Measurements from ENCODE around the gene CARM1.

DNA sequence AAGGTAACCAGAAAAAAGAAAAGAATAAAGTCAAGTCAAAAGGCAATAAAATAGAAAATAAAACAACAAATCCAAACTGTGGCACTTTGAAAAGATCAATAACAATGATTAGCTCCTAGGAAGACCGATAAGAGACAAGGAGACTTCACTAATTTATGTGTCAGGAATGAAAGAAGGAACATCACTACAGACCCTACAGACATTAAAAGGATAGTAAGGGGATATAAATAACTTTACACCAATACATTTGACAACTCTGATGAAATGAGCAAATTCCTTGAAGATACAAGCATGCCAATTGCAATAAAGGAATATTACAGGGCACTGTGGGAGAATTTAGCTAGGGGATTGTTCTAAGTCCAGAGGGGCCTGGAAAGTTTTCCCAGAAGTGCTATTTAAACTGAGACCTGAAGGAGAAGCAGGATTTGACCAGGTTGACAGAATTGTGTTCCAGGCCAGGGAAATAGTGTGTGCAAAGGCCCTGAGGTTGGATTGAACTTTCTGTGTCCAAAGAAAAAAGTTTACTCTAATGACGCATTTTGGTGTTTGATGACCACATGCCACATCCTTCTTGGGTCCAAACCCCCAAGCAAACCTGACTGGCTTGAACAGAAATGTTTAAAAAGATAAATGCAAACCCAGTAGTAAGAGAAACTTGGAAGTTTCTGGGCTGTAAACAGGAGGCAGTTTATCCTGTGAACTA lies 24.7 kb upstream of the CARM1 start:
- TF ChIP-seq EZH2phosphoT487 (IDR thresholded peaks at IDR 0.05; ENCODE audit: low read length) (no peak), EZH2 (optimal IDR thresholded peaks at IDR 0.05; ENCODE audit: low read depth, low read length) (no peak)
- TF ChIP-seq, protein P1, sequence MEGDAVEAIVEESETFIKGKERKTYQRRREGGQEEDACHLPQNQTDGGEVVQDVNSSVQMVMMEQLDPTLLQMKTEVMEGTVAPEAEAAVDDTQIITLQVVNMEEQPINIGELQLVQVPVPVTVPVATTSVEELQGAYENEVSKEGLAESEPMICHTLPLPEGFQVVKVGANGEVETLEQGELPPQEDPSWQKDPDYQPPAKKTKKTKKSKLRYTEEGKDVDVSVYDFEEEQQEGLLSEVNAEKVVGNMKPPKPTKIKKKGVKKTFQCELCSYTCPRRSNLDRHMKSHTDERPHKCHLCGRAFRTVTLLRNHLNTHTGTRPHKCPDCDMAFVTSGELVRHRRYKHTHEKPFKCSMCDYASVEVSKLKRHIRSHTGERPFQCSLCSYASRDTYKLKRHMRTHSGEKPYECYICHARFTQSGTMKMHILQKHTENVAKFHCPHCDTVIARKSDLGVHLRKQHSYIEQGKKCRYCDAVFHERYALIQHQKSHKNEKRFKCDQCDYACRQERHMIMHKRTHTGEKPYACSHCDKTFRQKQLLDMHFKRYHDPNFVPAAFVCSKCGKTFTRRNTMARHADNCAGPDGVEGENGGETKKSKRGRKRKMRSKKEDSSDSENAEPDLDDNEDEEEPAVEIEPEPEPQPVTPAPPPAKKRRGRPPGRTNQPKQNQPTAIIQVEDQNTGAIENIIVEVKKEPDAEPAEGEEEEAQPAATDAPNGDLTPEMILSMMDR (IDR thresholded peaks at IDR 0.05; ENCODE audit: low read length), result no peak

Measured in MM.1S (cell line).